SKM-1 treated with dmso at 0.1 percent for 144 hours (cell line): ENCODE measurements around the gene RXRB.

Experiments
- DNase-seq: peaks from one replicate; lab custom pipeline; 2025; ENCODE audit not compliant: unreplicated experiment; lab: John Stamatoyannopoulos, UW

Gene RXRB

DNA sequence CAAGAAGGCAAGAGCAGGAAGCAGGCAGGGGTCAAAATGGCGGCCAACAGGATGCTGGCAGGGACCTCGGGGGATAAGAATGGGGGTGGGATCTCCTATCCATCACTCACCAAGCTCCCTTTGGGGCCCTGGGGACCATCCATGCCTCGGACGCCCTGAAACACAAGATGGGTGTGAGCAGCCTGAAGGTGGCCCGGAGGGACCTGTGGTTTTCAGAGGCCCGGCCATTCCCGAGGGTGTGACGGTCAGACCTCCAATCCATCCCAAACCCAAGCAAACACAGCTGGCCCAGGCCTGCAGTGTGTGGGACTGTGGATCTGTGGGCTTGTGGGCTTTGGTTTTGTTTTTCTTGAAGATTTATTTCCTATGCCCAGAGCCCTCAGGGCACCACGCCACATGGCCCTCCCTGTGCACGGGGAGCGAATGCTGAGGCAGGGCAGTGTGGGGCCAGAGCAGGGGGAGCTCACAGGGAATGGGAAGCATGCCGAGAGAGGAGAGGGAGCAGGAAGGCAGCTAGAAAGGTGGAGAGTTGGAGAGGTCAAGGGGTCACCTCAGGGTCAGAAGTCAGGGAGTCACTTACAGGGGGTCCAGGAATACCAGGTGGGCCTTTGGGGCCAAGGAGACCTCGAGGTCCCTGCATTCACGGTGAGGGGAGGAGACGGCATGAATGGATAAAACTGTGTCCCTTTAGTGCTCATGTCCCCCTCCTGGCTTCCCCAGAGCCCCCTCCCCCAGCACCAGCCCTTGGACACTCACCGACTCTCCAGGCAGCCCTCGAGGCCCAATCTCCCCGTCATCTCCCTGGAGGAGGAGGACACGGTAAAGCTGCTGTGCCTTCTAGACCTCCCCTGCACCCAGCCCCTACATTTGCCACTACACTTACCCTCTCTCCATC, 22.7 kb downstream of the RXRB start:
- DNase-seq: no peak

DNA sequence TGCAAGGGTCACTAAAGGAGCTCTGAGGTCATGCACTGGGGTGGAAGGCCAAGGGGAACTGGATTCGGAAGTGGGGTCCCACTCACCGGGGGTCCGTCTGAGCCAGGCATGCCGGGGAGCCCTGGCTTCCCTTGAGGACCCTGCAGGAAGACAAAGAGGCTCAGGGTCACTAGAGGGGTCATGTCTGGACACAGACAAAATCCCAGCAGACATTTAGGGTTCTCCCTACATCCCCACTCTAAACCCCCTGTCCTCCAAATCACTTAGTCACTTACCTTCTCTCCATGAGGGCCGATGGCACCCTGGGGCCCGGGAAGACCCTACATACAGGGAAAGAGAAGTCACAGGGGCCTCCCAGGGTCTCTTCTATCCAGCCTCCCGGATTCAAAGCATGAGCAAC, 23.6 kb downstream of the RXRB start:
- no peak for DNase-seq

DNA sequence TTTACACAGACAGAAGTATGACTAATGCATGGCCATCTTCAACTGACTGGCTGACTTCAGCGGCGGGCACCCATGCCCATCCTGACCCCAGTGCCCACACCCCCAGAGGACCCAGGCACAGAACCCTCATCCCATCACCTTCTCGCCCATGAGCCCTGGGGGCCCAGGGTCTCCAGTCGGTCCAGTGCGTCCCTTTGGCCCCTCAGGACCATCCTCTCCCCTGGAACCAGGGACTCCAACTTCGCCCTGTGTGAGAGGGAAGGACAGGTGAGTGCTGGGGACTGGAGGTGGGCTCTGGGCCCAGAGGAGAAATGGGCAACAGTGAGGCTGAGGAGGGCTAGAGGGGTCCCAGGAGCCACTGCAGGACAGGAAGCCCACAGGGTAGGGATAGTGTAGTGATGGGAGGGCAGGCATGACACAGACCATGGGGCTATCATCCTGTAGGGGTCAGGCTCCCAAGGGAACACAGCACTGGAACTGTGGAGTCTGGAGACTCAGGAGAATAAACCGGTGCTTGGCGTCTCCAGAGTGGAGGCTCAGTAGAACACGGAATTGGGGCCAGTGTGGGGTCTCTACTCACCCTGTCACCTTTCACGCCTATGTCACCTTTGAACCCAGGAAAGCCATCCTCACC, 24.9 kb downstream of the RXRB start:
- DNase-seq: no peak

DNA sequence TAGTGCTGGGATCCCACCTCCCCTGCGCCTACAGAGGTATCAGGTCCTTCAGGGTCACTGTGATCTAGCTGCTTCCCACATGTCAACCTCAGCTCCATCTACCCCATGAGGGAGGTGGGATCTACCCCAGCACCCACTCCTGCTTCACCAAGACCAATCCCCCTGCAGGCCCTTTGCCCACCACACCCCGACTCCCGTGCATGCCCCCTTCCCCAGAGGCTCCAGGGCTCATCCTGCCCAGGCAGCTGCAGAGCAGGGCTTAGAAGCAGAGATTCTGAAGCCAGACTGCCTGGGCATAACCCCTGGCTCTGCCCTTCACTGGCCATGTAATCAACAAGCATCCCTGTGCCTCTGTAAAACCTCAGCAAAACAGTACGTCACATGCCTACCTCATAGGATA, 25.7 kb downstream of the RXRB start:
- DNase-seq: no peak

DNA sequence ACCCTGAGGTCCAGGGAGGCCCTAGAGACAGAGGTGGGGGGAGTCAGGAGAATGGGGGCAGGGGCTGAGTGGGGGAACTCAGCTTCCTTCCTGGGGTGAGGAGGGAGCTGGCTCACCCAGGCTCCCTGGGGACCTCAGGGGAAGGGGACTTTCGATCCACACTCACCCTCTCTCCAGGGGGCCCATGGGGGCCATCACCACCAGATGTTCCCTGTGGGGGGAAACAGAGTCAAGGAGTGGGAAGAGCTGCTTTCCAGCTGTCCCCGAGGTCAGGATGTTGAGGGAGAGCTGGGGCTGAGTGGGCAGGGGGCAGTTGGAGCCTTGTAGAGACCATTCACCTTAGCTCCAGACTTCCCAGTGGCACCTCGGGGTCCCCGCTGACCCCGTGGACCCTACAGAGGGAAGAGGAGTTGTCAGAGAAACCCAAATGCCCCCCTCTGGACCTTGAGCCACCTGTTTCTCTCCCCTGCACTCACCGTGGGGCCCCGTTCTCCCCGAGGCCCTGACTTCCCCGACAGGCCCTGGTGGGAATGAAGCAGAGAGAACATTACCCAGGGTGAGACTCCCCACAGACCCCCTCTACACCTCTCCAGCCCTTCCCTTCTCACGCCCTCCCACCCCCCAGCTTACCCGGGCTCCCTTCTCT, 26.8 kb downstream of the RXRB start:
- DNase-seq: no peak

DNA sequence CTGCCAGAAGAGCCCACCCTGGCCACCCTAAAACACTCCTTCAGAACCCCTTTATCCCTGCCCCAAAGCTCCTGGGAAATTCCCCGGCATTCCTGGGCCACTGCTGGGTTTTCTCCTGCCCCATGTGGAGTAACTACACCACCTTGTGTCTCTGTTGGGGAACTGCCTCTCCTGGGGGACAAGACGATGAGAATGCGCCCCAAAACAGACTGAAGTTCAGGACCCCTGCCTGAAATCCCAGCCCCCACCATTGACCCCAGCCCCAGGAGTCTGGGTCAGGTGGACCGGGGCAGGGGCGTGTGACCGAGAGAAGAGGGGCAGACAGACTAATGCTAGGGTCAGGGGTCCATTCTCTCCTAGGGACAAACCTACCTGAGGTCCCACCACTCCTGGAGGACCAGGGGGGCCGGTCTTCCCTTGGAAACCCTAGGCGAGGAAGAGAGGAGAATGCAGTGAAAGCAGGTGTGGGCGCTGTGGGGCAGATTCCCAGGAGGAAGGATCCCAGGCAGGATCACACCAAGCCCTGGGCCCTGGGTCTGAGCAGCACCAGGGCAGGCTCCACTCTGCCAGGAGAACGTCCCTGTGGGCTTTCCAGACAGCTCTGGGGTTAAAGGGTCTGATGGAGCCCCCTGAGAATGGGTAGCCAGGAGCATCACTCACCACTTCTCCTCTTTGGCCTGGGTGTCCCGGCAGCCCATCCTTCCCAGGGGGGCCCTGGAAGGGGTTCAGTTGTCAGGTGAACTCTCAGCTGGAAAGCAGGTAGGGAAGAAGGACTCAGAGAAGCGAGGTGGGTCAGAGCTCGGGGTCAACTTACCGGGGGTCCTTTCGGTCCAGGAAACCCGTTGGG, 27.6 kb downstream of the RXRB start:
- no peak for DNase-seq

DNA sequence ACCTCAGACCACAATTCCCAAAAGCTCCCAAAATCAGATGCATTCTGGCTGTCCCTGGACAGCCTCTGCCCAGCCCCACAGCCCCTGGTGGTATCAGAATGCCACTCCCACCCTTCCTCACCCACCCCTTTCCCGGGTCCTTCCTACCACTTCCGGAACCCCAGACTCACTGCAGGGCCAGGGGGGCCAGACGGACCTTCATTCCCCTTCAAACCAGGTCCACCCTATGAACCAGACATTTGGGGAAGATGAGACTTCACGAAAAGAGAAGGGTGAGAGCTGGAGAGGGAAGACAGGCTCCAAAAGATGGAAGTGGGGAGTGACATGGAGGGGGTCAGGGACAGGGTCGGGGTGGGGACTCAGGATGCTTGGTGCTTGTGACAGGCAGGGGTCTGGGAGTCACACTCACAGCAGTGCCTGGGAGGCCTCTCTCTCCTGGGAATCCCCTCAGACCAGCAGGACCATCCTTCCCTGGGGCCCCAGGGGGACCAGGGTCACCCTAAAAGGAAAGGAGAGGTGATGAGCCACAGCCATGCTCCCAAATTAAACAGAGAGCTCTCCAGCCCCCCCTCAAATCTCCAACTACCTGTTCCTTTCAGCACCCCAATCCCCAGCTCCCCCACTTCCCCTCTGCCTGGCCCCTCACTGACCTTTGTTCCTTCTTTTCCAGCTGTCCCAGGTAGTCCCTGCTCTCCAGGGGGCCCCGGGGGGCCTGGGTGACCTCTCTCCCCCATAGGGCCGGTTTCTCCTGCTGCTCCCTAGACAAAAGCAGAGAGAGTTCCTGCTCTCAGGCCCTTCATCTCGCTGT, 28.4 kb downstream of the RXRB start:
- no peak for DNase-seq

DNA sequence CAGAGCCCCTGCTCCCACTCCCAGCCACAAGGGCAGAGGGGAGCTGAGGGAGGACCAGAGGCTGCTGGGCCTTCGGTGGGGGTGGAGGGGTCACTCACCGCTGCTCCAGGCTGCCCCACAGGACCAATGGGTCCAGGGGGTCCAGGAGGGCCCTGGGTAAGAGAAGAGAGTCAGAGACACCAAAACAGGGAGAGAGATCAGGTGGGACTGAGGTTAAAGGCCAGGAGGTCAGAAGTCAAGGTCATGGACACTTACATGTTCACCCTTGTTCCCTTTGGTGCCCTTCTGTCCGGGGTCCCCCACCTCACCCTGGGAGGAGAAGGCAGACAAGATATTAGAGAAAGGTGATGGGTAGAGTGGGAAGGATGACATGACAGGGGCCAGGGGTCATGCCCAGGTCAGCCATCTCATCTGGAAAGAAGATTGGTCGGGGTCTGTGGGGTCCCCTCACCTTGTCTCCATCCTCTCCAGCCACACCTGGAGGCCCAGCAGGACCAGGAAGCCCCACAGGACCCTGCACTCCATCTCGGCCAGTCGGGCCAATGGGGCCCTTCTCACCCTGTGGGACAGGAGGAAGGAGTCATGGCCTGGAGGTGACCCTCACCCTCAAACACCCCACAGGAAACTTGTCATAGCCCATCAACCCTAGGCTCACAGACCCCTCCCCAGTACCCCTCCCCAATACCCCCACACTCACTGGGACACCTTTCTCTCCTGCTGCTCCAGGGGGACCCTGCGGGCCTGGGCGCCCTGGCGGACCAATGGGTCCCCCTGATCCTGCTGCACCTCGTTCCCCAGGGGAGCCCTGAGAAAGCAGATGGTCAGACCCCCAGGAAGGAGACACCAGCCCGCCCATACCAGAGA, 29.2 kb downstream of the RXRB start:
- no peak for DNase-seq

DNA sequence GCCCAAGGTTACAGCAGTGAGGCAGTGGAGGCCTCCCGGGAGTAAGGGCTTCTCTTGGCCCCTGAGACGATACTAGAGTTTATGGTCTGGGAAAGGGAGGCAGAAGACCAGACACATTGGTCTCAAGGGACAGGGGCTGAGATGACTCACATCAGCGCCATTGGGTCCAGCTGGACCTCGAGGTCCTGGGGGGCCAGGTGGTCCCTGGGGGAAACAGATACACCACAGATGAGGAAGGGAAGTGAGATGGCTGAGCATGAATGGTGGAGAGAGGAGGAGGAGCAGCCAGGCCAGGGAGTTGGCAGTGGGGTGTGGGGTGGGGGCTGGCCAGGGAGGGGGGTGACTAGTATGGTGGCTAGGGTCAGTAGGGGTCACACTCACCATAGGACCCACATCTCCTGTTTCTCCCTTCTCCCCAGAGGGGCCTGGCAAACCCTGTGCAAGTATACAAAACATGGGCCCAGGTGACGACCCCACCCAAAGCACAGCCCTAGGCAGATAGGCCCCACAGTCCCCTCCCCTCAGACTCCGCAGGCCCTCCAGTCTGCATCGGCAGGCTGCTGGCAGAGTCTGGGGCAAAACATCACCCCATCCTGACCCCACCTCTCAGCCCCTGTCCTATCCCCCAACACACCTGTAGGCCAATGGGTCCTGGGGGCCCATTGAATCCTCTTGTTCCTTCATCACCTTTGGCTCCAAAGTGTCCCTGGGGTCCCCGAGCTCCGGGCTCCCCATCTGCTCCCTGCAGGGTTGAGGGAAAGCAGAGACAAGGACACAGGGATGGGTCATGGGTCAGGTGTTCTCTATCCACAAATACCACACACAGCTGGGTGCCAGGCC, 30.1 kb downstream of the RXRB start:
- no peak for DNase-seq

DNA sequence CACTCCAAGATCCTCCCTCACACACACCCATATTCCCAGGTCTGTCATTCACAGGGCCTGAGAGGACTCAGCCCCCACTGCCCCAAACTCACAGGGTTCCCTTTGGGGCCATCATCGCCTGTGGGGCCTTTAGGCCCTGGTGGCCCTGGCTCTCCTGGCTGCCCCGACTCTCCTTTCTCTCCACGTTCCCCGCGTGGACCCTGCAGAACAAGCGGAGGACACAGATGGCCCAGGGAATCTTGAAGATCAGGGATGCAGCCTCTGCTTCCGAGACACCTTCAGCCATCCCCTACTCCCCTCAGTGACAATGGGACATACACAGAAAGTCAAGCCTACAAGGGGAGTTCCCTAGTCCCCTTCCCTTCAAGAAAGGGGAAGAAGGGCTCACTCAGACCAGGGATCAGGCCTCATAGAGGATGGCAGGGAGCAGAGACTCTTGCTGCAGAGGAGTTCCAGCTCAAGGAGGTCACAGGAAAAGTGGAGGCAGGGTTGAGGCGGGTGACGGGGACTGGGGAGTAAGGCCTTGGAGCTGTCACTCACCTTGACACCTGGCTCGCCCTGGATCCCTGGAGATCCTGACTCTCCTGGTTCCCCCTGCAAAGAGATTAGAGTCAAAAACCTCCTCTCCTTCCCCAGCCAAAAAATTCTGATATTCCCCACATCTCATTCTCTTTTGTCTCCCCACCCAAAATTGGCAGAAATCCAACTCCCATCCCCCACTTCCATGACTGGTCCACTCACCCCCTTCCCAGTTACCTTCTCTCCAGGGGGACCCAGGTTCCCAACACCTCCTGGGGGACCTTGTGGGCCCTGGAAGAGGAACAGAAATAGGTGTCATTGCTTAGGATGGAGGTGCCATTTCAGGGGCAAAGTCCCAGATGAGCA, 30.9 kb downstream of the RXRB start:
- DNase-seq: no peak

DNA sequence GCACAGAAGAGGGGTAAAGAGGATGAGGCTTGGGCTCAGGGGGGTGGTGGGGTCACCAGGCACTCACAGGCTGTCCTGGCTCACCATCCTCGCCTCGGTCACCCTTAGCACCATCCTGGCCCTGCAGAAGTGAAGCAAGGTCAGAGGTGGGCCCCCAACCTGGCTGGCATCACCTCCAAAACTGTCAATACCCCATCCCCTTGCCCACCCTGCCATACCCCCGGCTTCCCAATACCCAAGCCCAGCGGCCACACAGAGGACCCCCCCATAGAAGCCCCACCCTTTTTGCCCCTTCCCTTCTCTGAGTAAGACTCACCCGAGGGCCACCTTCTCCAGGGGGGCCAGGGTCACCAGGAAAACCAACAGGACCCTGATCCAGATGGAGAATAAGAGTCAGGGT, 31.8 kb downstream of the RXRB start:
- DNase-seq: no peak

DNA sequence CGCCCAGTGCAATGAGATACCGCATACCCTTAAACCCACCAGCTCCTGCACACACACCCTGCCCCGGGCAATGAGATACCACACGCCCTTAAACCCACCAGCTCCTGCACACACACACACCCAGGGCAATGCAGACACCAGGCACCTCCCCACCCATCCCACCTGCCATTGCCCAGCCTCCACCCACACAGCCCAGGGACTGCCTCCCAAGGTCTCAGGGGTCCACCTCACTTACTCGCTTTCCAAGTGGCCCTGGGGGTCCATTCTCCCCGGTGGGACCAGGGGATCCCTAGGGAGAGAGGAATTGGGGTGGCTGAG, 32.2 kb downstream of the RXRB start:
- no peak for DNase-seq

DNA sequence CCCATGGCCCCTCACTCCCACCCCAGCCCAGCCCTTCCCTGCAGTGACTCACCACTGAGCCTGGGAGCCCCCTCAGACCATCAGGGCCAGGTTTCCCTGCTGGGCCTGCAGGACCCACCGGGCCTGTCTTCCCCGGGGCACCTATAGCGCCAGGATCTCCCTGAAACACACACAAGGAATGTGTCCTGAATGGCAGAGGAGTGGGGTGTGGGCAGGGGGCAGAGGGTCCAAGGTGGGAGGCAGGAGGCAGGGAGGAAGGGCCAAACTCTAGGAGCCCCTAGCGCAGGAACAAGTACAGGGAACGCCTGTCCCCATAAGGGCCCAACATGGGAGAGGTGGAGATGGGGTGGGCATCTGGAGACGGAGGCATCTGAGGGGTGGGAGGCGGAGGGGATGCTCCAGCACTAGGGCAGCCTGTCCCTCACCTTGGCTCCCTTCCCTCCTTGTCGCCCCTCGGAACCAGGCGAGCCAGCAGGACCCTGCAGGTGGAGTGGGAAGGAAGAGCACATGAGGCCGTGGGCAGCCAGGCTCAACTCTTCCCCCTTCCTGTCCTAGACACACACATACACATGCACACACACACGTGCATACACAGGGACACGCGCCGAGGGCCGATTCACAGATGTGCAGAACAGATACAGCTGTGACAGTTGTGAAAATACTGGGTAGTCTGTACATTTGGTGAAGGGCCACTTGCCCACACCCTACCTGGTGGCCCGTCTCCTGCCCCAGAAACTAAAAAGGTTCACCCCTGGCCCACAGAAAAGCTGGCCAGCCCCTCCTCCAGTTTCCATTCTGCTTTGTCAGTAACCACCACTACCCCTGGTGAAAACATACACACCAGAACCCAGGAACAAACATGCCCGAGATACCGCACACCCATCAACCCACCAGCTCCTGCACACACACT, 32.8 kb downstream of the RXRB start:
- no peak for DNase-seq

DNA sequence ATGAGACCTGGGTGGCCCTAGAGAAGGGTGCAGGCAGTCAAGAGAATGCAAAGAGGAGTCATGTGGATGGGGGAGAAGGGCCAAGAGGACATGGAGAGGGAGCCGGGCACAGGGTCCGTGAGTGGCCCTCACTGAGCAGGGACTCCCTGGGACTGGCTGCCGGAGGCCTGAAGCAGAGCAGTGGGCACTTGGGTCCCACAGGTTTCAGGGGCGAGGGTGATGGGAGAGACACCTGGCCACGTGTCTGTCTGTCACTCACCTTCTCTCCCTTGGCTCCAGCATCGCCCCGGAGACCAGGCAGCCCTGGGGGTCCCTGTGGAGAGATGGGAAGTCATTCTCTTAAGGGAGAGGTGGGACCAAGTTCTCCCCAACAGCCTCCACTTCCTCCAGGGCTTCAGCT, 33.7 kb downstream of the RXRB start:
- DNase-seq: no peak

DNA sequence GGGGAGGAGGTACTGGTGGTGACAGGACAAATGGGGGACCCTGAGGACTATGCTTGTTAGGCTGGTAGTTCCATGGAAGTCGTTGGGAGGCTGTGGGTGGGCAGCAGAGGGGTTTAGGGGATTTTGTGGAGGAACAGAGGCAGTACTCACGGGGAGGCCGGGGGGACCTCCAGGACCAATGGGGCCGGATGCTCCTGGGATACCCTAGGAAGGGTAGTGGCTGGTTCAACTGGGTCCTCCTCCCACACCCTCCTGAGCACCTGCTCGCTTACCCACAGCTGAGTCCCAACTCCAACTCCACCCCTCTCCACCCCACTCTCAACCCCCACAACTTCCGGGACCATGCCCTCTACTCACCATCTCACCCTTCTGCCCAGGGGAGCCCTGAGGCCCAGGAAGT, 34.1 kb downstream of the RXRB start:
- DNase-seq: no peak

DNA sequence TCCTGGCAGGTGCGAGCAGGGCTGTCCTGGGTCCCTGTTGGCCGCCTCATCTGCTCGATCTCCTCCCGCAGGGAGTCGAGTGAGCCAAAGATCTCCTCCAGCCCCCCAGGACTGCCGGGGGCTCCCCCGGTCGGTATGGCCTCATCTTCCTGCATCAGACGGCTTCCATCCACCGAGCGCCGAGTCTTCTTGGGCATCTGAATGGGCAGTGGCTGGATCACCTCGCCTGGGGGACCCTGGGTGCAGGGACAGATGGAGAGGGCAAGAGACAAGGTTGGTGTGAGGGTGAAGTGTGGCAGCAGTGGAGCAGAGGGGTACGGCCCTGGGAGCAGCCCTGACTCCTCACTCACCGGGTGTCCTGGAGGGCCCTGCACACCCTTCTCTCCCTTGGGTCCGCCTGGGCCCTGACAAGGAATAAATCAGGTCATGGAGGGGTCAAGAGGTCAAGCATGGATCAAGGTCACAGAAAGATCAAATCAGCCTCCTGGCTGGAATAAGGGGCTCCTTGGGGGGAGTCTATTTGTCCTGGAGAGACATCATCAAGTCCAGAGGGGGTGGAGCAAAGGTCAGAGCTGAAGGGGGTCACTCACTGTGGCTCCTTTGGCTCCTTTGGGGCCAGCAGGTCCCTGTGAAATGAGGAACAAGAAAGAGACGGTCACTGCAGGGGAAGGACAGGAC, 34.7 kb downstream of the RXRB start:
- DNase-seq: no peak
